ENCODE measurements around the gene BCAS3.
"Not testable (repeated sequence)": the region's sequence is repeated elsewhere in the genome, so short reads cannot be mapped to it uniquely, and the experiment has no call there.

Gene BCAS3

DNA sequence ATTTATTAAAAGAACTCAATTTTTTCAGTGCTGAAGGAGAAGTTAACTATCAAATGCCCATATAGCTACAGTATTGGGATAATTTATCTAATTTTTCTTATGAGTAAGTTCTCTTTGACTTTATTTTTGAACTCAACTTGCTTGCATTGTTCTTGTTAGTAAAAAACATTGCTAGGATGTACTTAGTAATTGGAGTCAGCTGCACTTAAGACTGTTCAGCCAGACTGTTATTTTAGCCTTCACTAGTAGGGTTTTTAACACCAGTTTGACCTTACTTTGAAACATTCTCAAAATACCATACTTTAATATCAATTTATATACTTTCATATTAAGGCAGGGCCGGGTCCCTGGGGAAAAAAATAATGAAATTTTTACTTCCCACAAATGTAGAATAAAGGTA, 465.4 kb downstream of the BCAS3 start:
- H3K4me2 ChIP-seq (ENCODE audit: low read length, poor library complexity, severe bottlenecking) = no peak overlapping the region
- H3K4me1 ChIP-seq (ENCODE audit: control insufficient read depth, insufficient read depth, low read depth, low read length) = peaks cover 2% of the 10 kb centered on the region
- H2BK12ac ChIP-seq (ENCODE audit: low read length in 2 of 2) = no peak overlapping the region
- H4K8ac ChIP-seq (ENCODE audit: low read length) = no peak overlapping the region
- H2BK120ac ChIP-seq (ENCODE audit: low read depth, low read length) = no peak overlapping the region
- no peak overlapping the region for H4K91ac ChIP-seq (ENCODE audit: low read length)
- no peak overlapping the region for H3K18ac ChIP-seq (ENCODE audit: low read depth in 1 of 2, low read length in 2 of 2)
- WGBS = no CpG with 5 or more reads among the region's 1 CpG
- H2AFZ ChIP-seq (ENCODE audit: low read depth, low read length) = no peak overlapping the region
- no peak overlapping the region for H3K4ac ChIP-seq (ENCODE audit: low read depth in 1 of 2, low read length in 2 of 2)
- no peaks in the 10 kb centered on the region for H3K79me1 ChIP-seq (replicated peaks; ENCODE audit: low read length, poor library complexity, severe bottlenecking)
- H3K4me3 ChIP-seq (ENCODE audit: insufficient read depth in 1 of 2, low read depth in 1 of 2, low read length in 2 of 2) = no peak overlapping the region
- no peak overlapping the region for H2BK15ac ChIP-seq (ENCODE audit: low read depth, poor library complexity, severe bottlenecking)
- H2BK5ac ChIP-seq (ENCODE audit: low read depth, low read length, poor library complexity, severe bottlenecking) = no peak overlapping the region
- H3K14ac ChIP-seq (ENCODE audit: low read length in 2 of 2) = no peak overlapping the region
- no peak overlapping the region for H3K9ac ChIP-seq (ENCODE audit: low read length)
- no peaks in the 10 kb centered on the region for H3K36me3 ChIP-seq (ENCODE audit: control insufficient read depth in 1 of 2, insufficient read depth in 2 of 2, low read depth in 1 of 2, low read length in 2 of 2)
- H3K23ac ChIP-seq (ENCODE audit: low read length in 2 of 2) = no peak overlapping the region
- H3K27me3 ChIP-seq (ENCODE audit: control insufficient read depth in 1 of 2, insufficient read depth in 1 of 2, low read length in 2 of 2) = no peaks in the 10 kb centered on the region
- no peaks in the 10 kb centered on the region for H3K9me3 ChIP-seq (ENCODE audit: control insufficient read depth, low read length)
- DNase-seq = no peak
- H3K27ac ChIP-seq (ENCODE audit: low read length, poor library complexity, severe bottlenecking) = no peak overlapping the region
- H2AK5ac ChIP-seq (ENCODE audit: low read length, severe bottlenecking) = no peak overlapping the region

DNA sequence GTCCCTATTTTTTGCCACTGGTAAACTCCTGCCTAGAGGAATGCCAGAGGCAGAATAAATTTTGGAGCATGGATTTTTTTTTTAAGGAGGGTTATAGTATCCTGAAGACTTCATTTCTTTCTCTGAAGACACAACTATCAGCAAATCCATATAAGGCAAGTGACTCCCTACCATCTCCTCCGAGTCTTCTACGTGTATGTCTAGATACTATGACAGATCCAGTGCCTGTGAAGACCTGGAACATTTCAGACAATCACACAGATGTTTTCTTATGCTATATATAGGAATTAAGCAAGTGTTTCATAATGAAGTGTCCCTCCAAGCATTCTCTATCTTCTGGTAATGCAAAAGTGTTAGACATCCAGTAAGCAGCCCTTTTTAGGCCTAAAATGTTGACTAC, 466.5 kb downstream of the BCAS3 start:
- Histone ChIP-seq H2BK12ac (ENCODE audit: low read length in 2 of 2) (peak overlapping the region in 1 of 2 experiments; percentile 54), H3K9ac (ENCODE audit: low read length) (no peak overlapping the region), H3K4me3 (ENCODE audit: insufficient read depth in 1 of 2, low read depth in 1 of 2, low read length in 2 of 2) (no peak overlapping the region), H3K4me1 (ENCODE audit: control insufficient read depth, insufficient read depth, low read depth, low read length) (peaks cover 2% of the 10 kb centered on the region), H4K8ac (ENCODE audit: low read length) (no peak overlapping the region), H2BK15ac (ENCODE audit: low read depth, poor library complexity, severe bottlenecking) (no peak overlapping the region), H3K18ac (ENCODE audit: low read depth in 1 of 2, low read length in 2 of 2) (no peak overlapping the region), H2BK120ac (ENCODE audit: low read depth, low read length) (peak overlapping the region; percentile 27), H4K91ac (ENCODE audit: low read length) (no peak overlapping the region), H3K27me3 (ENCODE audit: control insufficient read depth in 1 of 2, insufficient read depth in 1 of 2, low read length in 2 of 2) (no peaks in the 10 kb centered on the region), H3K4me2 (ENCODE audit: low read length, poor library complexity, severe bottlenecking) (no peak overlapping the region), H3K27ac (ENCODE audit: low read length, poor library complexity, severe bottlenecking) (no peak overlapping the region), H2AFZ (ENCODE audit: low read depth, low read length) (no peak overlapping the region), H2BK5ac (ENCODE audit: low read depth, low read length, poor library complexity, severe bottlenecking) (no peak overlapping the region), H3K23ac (ENCODE audit: low read length in 2 of 2) (no peak overlapping the region), H2AK5ac (ENCODE audit: low read length, severe bottlenecking) (no peak overlapping the region), H3K79me1 (replicated peaks; ENCODE audit: low read length, poor library complexity, severe bottlenecking) (no peaks in the 10 kb centered on the region), H3K14ac (ENCODE audit: low read length in 2 of 2) (no peak overlapping the region), H3K36me3 (ENCODE audit: control insufficient read depth in 1 of 2, insufficient read depth in 2 of 2, low read depth in 1 of 2, low read length in 2 of 2) (no peaks in the 10 kb centered on the region), H3K9me3 (ENCODE audit: control insufficient read depth, low read length) (no peaks in the 10 kb centered on the region), H3K4ac (ENCODE audit: low read depth in 1 of 2, low read length in 2 of 2) (peak overlapping the region in 1 of 2 experiments; percentile 41)
- WGBS = 28% methylated on average over 2 of the region's 2 CpGs
- peak; percentile 70 for DNase-seq

DNA sequence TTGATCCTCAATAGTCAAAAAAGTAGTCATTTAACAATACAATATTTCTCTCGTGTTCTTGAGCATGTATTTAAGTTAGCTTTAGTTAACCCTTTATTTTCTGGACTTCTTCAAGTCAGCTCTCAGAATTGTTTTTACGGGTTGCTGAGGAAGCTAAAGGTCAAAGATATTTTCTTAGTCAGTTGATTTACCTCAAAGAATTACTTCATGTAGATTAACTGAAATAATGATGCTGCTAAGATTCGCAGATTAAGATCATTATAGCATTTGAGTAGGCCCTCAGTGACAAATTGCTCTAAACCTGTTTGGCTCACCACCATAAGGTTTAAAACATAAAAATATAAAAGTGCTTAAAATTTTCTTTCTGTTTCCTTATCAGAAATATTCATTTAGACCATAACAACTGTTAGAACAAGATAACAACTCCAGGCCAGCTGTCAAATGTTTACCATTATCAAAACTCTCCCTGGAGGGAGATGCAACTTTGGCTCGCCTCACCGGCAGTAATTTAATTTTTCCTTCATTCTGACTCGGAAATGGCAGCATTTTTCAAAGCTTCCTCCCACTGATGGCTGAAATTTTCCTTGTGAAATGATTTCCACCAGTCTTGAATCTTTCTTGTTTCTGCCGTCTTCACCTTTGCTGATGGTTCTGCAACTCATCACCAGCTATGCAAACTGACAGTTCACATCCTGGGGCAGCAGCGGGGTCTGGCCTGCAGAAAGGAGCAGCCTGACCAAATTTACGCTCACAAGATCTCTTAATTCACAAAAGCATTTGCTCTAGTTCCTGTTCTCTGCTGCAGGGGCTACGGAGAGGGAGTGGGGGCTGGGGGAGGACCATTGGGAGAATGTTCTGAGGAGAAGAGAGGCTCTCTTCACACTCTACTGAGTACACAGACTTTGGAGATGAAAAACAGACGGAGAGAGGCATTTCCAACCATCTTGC, 467.2 kb downstream of the BCAS3 start:
- Histone ChIP-seq H3K9ac (ENCODE audit: low read length) (no peak overlapping the region), H2AFZ (ENCODE audit: low read depth, low read length) (peak overlapping the region; percentile 58), H3K23ac (ENCODE audit: low read length in 2 of 2) (no peak overlapping the region), H2AK5ac (ENCODE audit: low read length, severe bottlenecking) (no peak overlapping the region), H3K18ac (ENCODE audit: low read depth in 1 of 2, low read length in 2 of 2) (peak overlapping the region in 1 of 2 experiments; percentile 60), H3K4me1 (ENCODE audit: control insufficient read depth, insufficient read depth, low read depth, low read length) (peaks cover 2% of the 10 kb centered on the region), H3K27ac (ENCODE audit: low read length, poor library complexity, severe bottlenecking) (no peak overlapping the region), H2BK5ac (ENCODE audit: low read depth, low read length, poor library complexity, severe bottlenecking) (no peak overlapping the region), H3K4ac (ENCODE audit: low read depth in 1 of 2, low read length in 2 of 2) (peak overlapping the region in 1 of 2 experiments; percentile 85), H2BK12ac (ENCODE audit: low read length in 2 of 2) (peak overlapping the region in 1 of 2 experiments; percentile 2), H3K9me3 (ENCODE audit: control insufficient read depth, low read length) (no peaks in the 10 kb centered on the region), H3K79me1 (replicated peaks; ENCODE audit: low read length, poor library complexity, severe bottlenecking) (no peaks in the 10 kb centered on the region), H2BK120ac (ENCODE audit: low read depth, low read length) (no peak overlapping the region), H4K91ac (ENCODE audit: low read length) (no peak overlapping the region), H3K36me3 (ENCODE audit: control insufficient read depth in 1 of 2, insufficient read depth in 2 of 2, low read depth in 1 of 2, low read length in 2 of 2) (no peaks in the 10 kb centered on the region), H4K8ac (ENCODE audit: low read length) (peak overlapping the region; percentile 8), H3K27me3 (ENCODE audit: control insufficient read depth in 1 of 2, insufficient read depth in 1 of 2, low read length in 2 of 2) (no peaks in the 10 kb centered on the region), H3K4me2 (ENCODE audit: low read length, poor library complexity, severe bottlenecking) (no peak overlapping the region), H3K4me3 (ENCODE audit: insufficient read depth in 1 of 2, low read depth in 1 of 2, low read length in 2 of 2) (no peak overlapping the region), H3K14ac (ENCODE audit: low read length in 2 of 2) (no peak overlapping the region), H2BK15ac (ENCODE audit: low read depth, poor library complexity, severe bottlenecking) (no peak overlapping the region)
- DNase-seq = peak; percentile 57
- 8% methylated on average over 6 of the region's 11 CpGs for WGBS

DNA sequence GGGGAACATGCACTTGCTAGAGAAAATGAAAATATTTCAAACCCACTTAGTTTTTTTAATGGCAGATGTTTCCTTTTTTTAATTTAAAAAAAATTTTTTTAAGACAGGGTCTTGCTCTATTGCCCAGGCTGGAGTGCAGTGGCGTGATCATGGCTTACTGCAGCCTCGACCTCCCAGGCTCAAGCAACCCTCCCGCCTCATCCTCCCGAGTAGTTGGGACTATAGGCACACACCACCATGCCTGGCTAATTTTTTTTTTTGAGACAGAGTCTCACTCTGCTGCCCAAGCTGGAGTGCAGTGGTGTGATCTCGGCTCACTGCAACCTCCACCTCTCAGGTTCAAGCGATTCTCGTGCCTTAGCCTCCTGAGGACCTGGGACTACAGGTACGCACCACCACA, 469.2 kb downstream of the BCAS3 start:
- H3K4me2 ChIP-seq (ENCODE audit: low read length, poor library complexity, severe bottlenecking); H3K27ac ChIP-seq (ENCODE audit: low read length, poor library complexity, severe bottlenecking); H3K27me3 ChIP-seq (ENCODE audit: control insufficient read depth in 1 of 2, insufficient read depth in 1 of 2, low read length in 2 of 2); H4K8ac ChIP-seq (ENCODE audit: low read length); H3K79me1 ChIP-seq (replicated peaks; ENCODE audit: low read length, poor library complexity, severe bottlenecking); H2BK120ac ChIP-seq (ENCODE audit: low read depth, low read length); H3K18ac ChIP-seq (ENCODE audit: low read depth in 1 of 2, low read length in 2 of 2); H3K4ac ChIP-seq (ENCODE audit: low read depth in 1 of 2, low read length in 2 of 2); H2AK5ac ChIP-seq (ENCODE audit: low read length, severe bottlenecking); DNase-seq; H3K4me3 ChIP-seq (ENCODE audit: insufficient read depth in 1 of 2, low read depth in 1 of 2, low read length in 2 of 2); H3K9me3 ChIP-seq (ENCODE audit: control insufficient read depth, low read length); H3K4me1 ChIP-seq (ENCODE audit: control insufficient read depth, insufficient read depth, low read depth, low read length); H3K36me3 ChIP-seq (ENCODE audit: control insufficient read depth in 1 of 2, insufficient read depth in 2 of 2, low read depth in 1 of 2, low read length in 2 of 2); H4K91ac ChIP-seq (ENCODE audit: low read length); H3K23ac ChIP-seq (ENCODE audit: low read length in 2 of 2); H2BK12ac ChIP-seq (ENCODE audit: low read length in 2 of 2); H2BK5ac ChIP-seq (ENCODE audit: low read depth, low read length, poor library complexity, severe bottlenecking); H3K9ac ChIP-seq (ENCODE audit: low read length); H2AFZ ChIP-seq (ENCODE audit: low read depth, low read length); H2BK15ac ChIP-seq (ENCODE audit: low read depth, poor library complexity, severe bottlenecking); H3K14ac ChIP-seq (ENCODE audit: low read length in 2 of 2): not testable (repeated sequence)
- over 99% methylated on average over 7 of the region's 8 CpGs for WGBS

All from mesenchymal stem cell (in vitro differentiated cells and primary cell).